Lower leg skin (tissue), 3 donors: Measurements from ENCODE around the gene CAPN12.

Experiments used
- POLR2A ChIP-seq, 2 donors: fragments of 450-650 bp; IDR thresholded peaks; one replicate each; pipeline ENCODE4 v1.6.1; 2016 to 2017; ENCODE audit warnings: antibody characterized with exemption in 2 of 2, mild to moderate bottlenecking in 1 of 2, moderate library complexity in 1 of 2
- TF ChIP-seq, protein P1 (sequence below), 3 donors: fragments of 450-650 bp; IDR thresholded peaks; one replicate each; pipeline ENCODE4 v1.5.1; 2016; ENCODE audit warnings: antibody characterized with exemption in 3 of 3, mild to moderate bottlenecking in 3 of 3, moderate library complexity in 2 of 3

DNA sequence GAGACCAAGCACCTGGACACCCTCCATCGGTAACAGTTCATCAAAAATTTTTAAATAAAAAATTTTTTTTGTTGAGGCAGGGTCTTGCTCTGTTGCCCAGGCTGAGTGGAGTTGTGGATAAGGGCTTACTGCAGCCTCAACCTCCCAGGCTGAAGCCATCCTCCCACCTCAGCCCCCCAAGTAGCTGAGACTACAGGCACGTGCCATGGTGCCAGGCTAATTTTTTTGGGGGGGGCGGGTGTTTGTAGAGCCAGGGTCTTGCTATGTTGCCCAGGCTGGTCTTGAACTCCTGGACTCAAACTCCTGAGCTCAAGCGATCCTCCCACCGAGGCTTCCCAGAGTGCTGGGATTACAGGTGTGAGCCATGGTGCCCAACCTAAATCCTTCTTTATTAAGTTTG is 49.4 kb upstream of the CAPN12 start:
- no peak for TF ChIP-seq POLR2A (IDR thresholded peaks at IDR 0.05)
- TF ChIP-seq, protein P1, sequence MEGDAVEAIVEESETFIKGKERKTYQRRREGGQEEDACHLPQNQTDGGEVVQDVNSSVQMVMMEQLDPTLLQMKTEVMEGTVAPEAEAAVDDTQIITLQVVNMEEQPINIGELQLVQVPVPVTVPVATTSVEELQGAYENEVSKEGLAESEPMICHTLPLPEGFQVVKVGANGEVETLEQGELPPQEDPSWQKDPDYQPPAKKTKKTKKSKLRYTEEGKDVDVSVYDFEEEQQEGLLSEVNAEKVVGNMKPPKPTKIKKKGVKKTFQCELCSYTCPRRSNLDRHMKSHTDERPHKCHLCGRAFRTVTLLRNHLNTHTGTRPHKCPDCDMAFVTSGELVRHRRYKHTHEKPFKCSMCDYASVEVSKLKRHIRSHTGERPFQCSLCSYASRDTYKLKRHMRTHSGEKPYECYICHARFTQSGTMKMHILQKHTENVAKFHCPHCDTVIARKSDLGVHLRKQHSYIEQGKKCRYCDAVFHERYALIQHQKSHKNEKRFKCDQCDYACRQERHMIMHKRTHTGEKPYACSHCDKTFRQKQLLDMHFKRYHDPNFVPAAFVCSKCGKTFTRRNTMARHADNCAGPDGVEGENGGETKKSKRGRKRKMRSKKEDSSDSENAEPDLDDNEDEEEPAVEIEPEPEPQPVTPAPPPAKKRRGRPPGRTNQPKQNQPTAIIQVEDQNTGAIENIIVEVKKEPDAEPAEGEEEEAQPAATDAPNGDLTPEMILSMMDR (IDR thresholded peaks at IDR 0.05), result no peak
